Caco-2 (cell line): Measurements from ENCODE around the gene MRPL50. TPM values are rescaled to one million over a fixed set of nuclear protein-coding genes. Genes with fewer than 3 reads are reported as not detected.

ENCODE experiments used
- BruUV-seq: library from RNA; stranded (reverse); fragments of 400-500 nt; replicated peaks from 2 replicates; lab custom pipeline; 2021; lab: Mats Ljungman, UMichigan
- CTCF ChIA-PET: fragments of 300-600 bp; sonication (Branson Sonifier 250); formaldehyde crosslinking; loops from one replicate; lab custom pipeline; 2022; ENCODE audit warnings: antibody characterized with exemption; lab: Charles Lee
- POLR2A ChIA-PET: fragments of 300-600 bp; sonication (Branson Sonifier 250); formaldehyde crosslinking; loops from one replicate; lab custom pipeline; 2022; ENCODE audit warnings: antibody characterized with exemption; lab: Charles Lee
- DNase-seq, 2 experiments: peaks; one replicate each; pipeline versions ENCODE4 v3.0.0 to v3.0.0-alpha.2; 2020 to 2022
- H3K27me3 ChIP-seq: replicated peaks from 2 replicates; pipeline ENCODE4 v1.6.0; 2011; ENCODE audit warnings: low read length; ENCODE audit not compliant: control insufficient read depth, insufficient read depth
- H3K36me3 ChIP-seq: 2 replicates; pipeline ENCODE4 v1.5.1; 2011; ENCODE audit warnings: low read length; ENCODE audit not compliant: control insufficient read depth, insufficient read depth
- H3K4me1 ChIP-seq: fragments of 250-450 bp; sonication (Bioruptor Pico); 2 replicates; pipeline ENCODE4 v1.5.1; 2020; ENCODE audit warnings: mild to moderate bottlenecking
- H3K4me3 ChIP-seq: 2 replicates; pipeline ENCODE4 v1.5.1; 2011; ENCODE audit warnings: low read depth, mild to moderate bottlenecking, control low read depth, low read length
- H3K9me3 ChIP-seq: fragments of 250-450 bp; sonication (Bioruptor Pico); 2 replicates; pipeline ENCODE4 v1.5.1; 2020; ENCODE audit warnings: mild to moderate bottlenecking, moderate library complexity
- H3K27ac Mint-ChIP-seq: one replicate; pipeline ENCODE4 v1.8.0; 2022; ENCODE audit warnings: mixed read lengths; ENCODE audit not compliant: unreplicated experiment
- H3K27me3 Mint-ChIP-seq: one replicate; pipeline ENCODE4 v1.8.0; 2022; ENCODE audit warnings: mixed read lengths; ENCODE audit not compliant: insufficient read depth, unreplicated experiment
- H3K36me3 Mint-ChIP-seq: one replicate; pipeline ENCODE4 v1.8.0; 2022; ENCODE audit warnings: mild to moderate bottlenecking, mixed read lengths; ENCODE audit not compliant: insufficient read depth, unreplicated experiment
- H3K4me1 Mint-ChIP-seq: one replicate; pipeline ENCODE4 v1.8.0; 2022; ENCODE audit warnings: low read depth, mixed read lengths; ENCODE audit not compliant: unreplicated experiment
- H3K4me3 Mint-ChIP-seq: one replicate; pipeline ENCODE4 v1.8.0; 2022; ENCODE audit warnings: mild to moderate bottlenecking, moderate library complexity, mixed read lengths; ENCODE audit not compliant: unreplicated experiment
- H3K9me3 Mint-ChIP-seq: one replicate; pipeline ENCODE4 v1.8.0; 2022; ENCODE audit warnings: mixed read lengths; ENCODE audit not compliant: unreplicated experiment
- CTCF ChIP-seq, 2 experiments: fragments of 200-600 bp in 1 of 2; IDR thresholded peaks; 1 replicate in 1 of 2; 2 replicates in 1 of 2; pipeline versions ENCODE4 v1.5.1 to v1.8.0; 2011 to 2022; ENCODE audit warnings: antibody characterized with exemption in 1 of 2, control low read depth in 1 of 2, inconsistent platforms in 1 of 2, low read depth in 1 of 2, low read length in 1 of 2, mild to moderate bottlenecking in 1 of 2, moderate library complexity in 1 of 2; ENCODE audit not compliant: insufficient read depth in 1 of 2, severe bottlenecking in 1 of 2, unreplicated experiment in 1 of 2
- intact Hi-C: fragments of 100-400 bp; cut with micrococcal nuclease; formaldehyde crosslinking; loops from one replicate; pipeline ENCODE4 v1.10.0; 2022; ENCODE audit not compliant: unreplicated experiment
- total RNA-seq: library from RNA; stranded (reverse); gene quantifications from 2 replicates; pipeline ENCODE4 v1.2.3, GENCODE V29; 2022

MRPL50 gene
- total RNA-seq, 1 experiment from 2014 or later = 15.6 TPM

GRCh38 chr9:101408374-101409078, 10.1 kb upstream of the MRPL50 start:
- H3K9me3 Mint-ChIP-seq = peaks cover 59% of the 10 kb centered on the region

GRCh38 chr9:101403516-101404285, 5.3 kb upstream of the MRPL50 start:
- peaks cover 88% of the 10 kb centered on the region for H3K36me3 Mint-ChIP-seq
- H3K9me3 Mint-ChIP-seq = peaks cover 69% of the 10 kb centered on the region
- DNase-seq = no peak
- no peaks in the 10 kb centered on the region for H3K27me3 ChIP-seq
- H3K36me3 ChIP-seq = peaks cover 17% of the 10 kb centered on the region
- no peaks in the 10 kb centered on the region for H3K27me3 Mint-ChIP-seq
- no peak overlapping the region for H3K4me3 Mint-ChIP-seq
- H3K9me3 ChIP-seq = peaks cover 30% of the 10 kb centered on the region
- peaks cover 19% of the 10 kb centered on the region for H3K4me1 Mint-ChIP-seq
- H3K4me3 ChIP-seq = no peak overlapping the region
- no peak overlapping the region for H3K27ac Mint-ChIP-seq
- H3K4me1 ChIP-seq = no peaks in the 10 kb centered on the region; the same call in 1 of the 2 replicates
- no TSS peak for BruUV-seq
- intact Hi-C loops = no loop called here
- ChIA-PET CTCF (no interaction called here), POLR2A (no interaction called here)
- TF ChIP-seq CTCF (IDR thresholded peaks at IDR 0.05; ENCODE audit: insufficient read depth in 1 of 2, low read depth in 1 of 2, low read length in 1 of 2, severe bottlenecking in 1 of 2, unreplicated experiment in 1 of 2) = no peak

More at GRCh38 chr9:101408374-101409078, 10.1 kb upstream of the MRPL50 start:
- peaks cover 18% of the 10 kb centered on the region for H3K36me3 ChIP-seq
- H3K4me3 ChIP-seq = no peak overlapping the region
- CTCF ChIA-PET = no interaction called here
- no peaks in the 10 kb centered on the region for H3K4me1 ChIP-seq
- no peaks in the 10 kb centered on the region for H3K27me3 ChIP-seq
- no TSS peak for BruUV-seq
- H3K9me3 ChIP-seq = peaks cover 66% of the 10 kb centered on the region
- no peak overlapping the region for H3K4me3 Mint-ChIP-seq
- peaks cover 67% of the 10 kb centered on the region for H3K36me3 Mint-ChIP-seq
- no peak for DNase-seq
- TF ChIP-seq CTCF (IDR thresholded peaks at IDR 0.05; ENCODE audit: insufficient read depth in 1 of 2, low read depth in 1 of 2, low read length in 1 of 2, severe bottlenecking in 1 of 2, unreplicated experiment in 1 of 2) = no peak
- intact Hi-C loops = no loop called here
- no peak overlapping the region for H3K27ac Mint-ChIP-seq
- H3K4me1 Mint-ChIP-seq = no peaks in the 10 kb centered on the region
- no peaks in the 10 kb centered on the region for H3K27me3 Mint-ChIP-seq
- POLR2A ChIA-PET = no interaction called here

- Histone ChIP-seq H3K27me3 (no peaks in the 10 kb centered on the region), H3K4me3 (peak overlapping the region; percentile 45; the same call in 1 of the 2 replicates), H3K36me3 (peaks cover 5% of the 10 kb centered on the region), H3K9me3 (peaks cover 3% of the 10 kb centered on the region), H3K4me1 (peaks cover 4% of the 10 kb centered on the region; the same call in 1 of the 2 replicates)
- TF ChIP-seq CTCF (IDR thresholded peaks at IDR 0.05; ENCODE audit: insufficient read depth in 1 of 2, low read depth in 1 of 2, low read length in 1 of 2, severe bottlenecking in 1 of 2, unreplicated experiment in 1 of 2) = no peak
- BruUV-seq = TSS peak; percentile 15
- DNase-seq = no peak
- Mint-ChIP-seq H3K27me3 (no peaks in the 10 kb centered on the region), H3K9me3 (peaks cover 42% of the 10 kb centered on the region), H3K27ac (peak overlapping the region; percentile 11), H3K4me1 (peaks cover 19% of the 10 kb centered on the region), H3K36me3 (peaks cover 82% of the 10 kb centered on the region), H3K4me3 (peak overlapping the region; percentile 97)
- ChIA-PET CTCF (no interaction called here), POLR2A (no interaction called here)
- intact Hi-C loops = no loop called here
Measured at GRCh38 chr9:101400120-101400519, 1.7 kb upstream of the MRPL50 start.
